Neural cell (in vitro differentiated cells): Measurements from ENCODE around the gene EFCAB6. TPM values are rescaled to one million over a fixed set of nuclear protein-coding genes. Genes with fewer than 3 reads are reported as not detected.

Source experiments
- H2AFZ ChIP-seq: fragments of 200-600, 300-800 bp; sonication (generic), shearing (Covaris generic); 2 replicates; pipeline ENCODE4 v1.6.0; 2014; ENCODE audit warnings: low read depth, mild to moderate bottlenecking, antibody characterized with exemption, low read length, moderate library complexity
- H3F3A ChIP-seq: fragments of 200-600 bp; shearing (Covaris generic); 2 replicates; pipeline ENCODE4 v1.6.1; 2016; ENCODE audit warnings: mild to moderate bottlenecking, moderate library complexity, mixed read lengths, antibody characterized with exemption, low read length; ENCODE audit not compliant: insufficient read depth, poor library complexity, severe bottlenecking
- H3K27ac ChIP-seq: fragments of 200-600, 300-800 bp; sonication (generic), shearing (Covaris generic); 2 replicates; pipeline ENCODE4 v1.5.1; 2014; ENCODE audit warnings: mild to moderate bottlenecking, low read length, moderate library complexity
- H3K27me3 ChIP-seq: fragments of 300-800, 200-600 bp; sonication (generic), shearing (Covaris generic); 2 replicates; pipeline ENCODE4 v1.6.0; 2014; ENCODE audit warnings: mild to moderate bottlenecking, low read depth, low read length, moderate library complexity; ENCODE audit not compliant: insufficient read depth
- H3K36me3 ChIP-seq: fragments of 300-800, 200-600 bp; sonication (generic), shearing (Covaris generic); 2 replicates; pipeline ENCODE4 v1.5.1; 2014; ENCODE audit warnings: mild to moderate bottlenecking, antibody characterized with exemption, low read length, moderate library complexity; ENCODE audit not compliant: insufficient read depth
- H3K4me2 ChIP-seq: fragments of 300-800, 200-600 bp; sonication (generic), shearing (Covaris generic); 2 replicates; pipeline ENCODE4 v1.6.0; 2014; ENCODE audit warnings: mild to moderate bottlenecking, low read length
- H3K4me3 ChIP-seq: fragments of 300-800, 200-600 bp; sonication (generic), shearing (Covaris generic); 2 replicates; pipeline ENCODE4 v1.5.1; 2014; ENCODE audit warnings: mild to moderate bottlenecking, low read length, moderate library complexity
- H3K79me2 ChIP-seq: fragments of 200-600 bp; shearing (Covaris generic); replicated peaks from 2 replicates; pipeline ENCODE4 v1.6.0; 2014; ENCODE audit warnings: mild to moderate bottlenecking, low read length, moderate library complexity; ENCODE audit not compliant: insufficient read depth
- H3K9ac ChIP-seq: fragments of 300-800, 200-600 bp; sonication (generic), shearing (Covaris generic); 2 replicates; pipeline ENCODE4 v1.6.1; 2016; ENCODE audit warnings: mild to moderate bottlenecking, low read length, mixed read lengths
- H3K9me2 ChIP-seq: fragments of 200-600 bp; shearing (Covaris generic); 2 replicates; pipeline ENCODE4 v1.6.1; 2016; ENCODE audit warnings: mild to moderate bottlenecking, low read length, mixed read lengths; ENCODE audit not compliant: insufficient read depth
- H3K9me3 ChIP-seq: fragments of 200-600, 300-800 bp; sonication (generic), shearing (Covaris generic); 2 replicates; pipeline ENCODE4 v1.6.1; 2016; ENCODE audit warnings: mild to moderate bottlenecking, mixed run types, low read length, moderate library complexity, mixed read lengths
- H4K20me1 ChIP-seq: fragments of 200-600 bp; shearing (Covaris generic); 2 replicates; pipeline ENCODE4 v1.6.1; 2016; ENCODE audit warnings: mild to moderate bottlenecking, mixed run types; ENCODE audit not compliant: insufficient read depth
- EP300 ChIP-seq: fragments of 450-650 bp; conservative IDR thresholded peaks from 2 replicates; pipeline ENCODE4 v1.6.1; 2014; ENCODE audit warnings: antibody characterized with exemption, mild to moderate bottlenecking, moderate library complexity; ENCODE audit not compliant: poor library complexity, severe bottlenecking
- EZH2 ChIP-seq: fragments of 200-600, 300-800 bp; shearing (Covaris generic), sonication (generic); IDR thresholded peaks from 2 replicates; pipeline ENCODE4 v1.6.1; 2014; ENCODE audit warnings: antibody characterized with exemption, low read length, borderline replicate concordance, mild to moderate bottlenecking; ENCODE audit not compliant: insufficient read depth, poor library complexity, severe bottlenecking
- MXI1 ChIP-seq: fragments of 450-650 bp; conservative IDR thresholded peaks from 2 replicates; pipeline ENCODE4 v1.6.1; 2014; ENCODE audit warnings: antibody characterized with exemption, mild to moderate bottlenecking; ENCODE audit not compliant: poor library complexity, severe bottlenecking
- POLR2AphosphoS5 ChIP-seq: IDR thresholded peaks from 2 replicates; pipeline ENCODE4 v1.6.1; 2012
- RAD21 ChIP-seq: fragments of 450-650 bp; conservative IDR thresholded peaks from 2 replicates; pipeline ENCODE4 v1.6.1; 2014; ENCODE audit warnings: antibody characterized with exemption, mild to moderate bottlenecking, moderate library complexity
- SMC3 ChIP-seq: fragments of 450-650 bp; conservative IDR thresholded peaks from 2 replicates; pipeline ENCODE4 v1.6.1; 2014; ENCODE audit warnings: antibody characterized with exemption, mild to moderate bottlenecking, moderate library complexity; ENCODE audit not compliant: poor library complexity
- TAF1 ChIP-seq: IDR thresholded peaks from 2 replicates; pipeline ENCODE4 v1.6.1; 2012; ENCODE audit warnings: low read depth
- polyA plus RNA-seq: library from polyadenylated mRNA; depleted of rRNA; stranded (reverse); fragments of >200 nt; gene quantifications from 2 replicates; pipeline ENCODE4 v1.2.3, GENCODE V29; 2014
- TF ChIP-seq, protein P1 (sequence below): fragments of 450-650 bp; IDR thresholded peaks from 2 replicates; pipeline ENCODE4 v1.5.1; 2014; ENCODE audit warnings: antibody characterized with exemption, mild to moderate bottlenecking, moderate library complexity; ENCODE audit not compliant: poor library complexity, severe bottlenecking
- TF ChIP-seq, protein P2 (sequence below): IDR thresholded peaks from 2 replicates; pipeline ENCODE4 v1.6.1; 2012; ENCODE audit warnings: borderline replicate concordance

Gene EFCAB6
- polyA plus RNA-seq, 1 donor from 2014 or later, result 1.4 TPM

DNA sequence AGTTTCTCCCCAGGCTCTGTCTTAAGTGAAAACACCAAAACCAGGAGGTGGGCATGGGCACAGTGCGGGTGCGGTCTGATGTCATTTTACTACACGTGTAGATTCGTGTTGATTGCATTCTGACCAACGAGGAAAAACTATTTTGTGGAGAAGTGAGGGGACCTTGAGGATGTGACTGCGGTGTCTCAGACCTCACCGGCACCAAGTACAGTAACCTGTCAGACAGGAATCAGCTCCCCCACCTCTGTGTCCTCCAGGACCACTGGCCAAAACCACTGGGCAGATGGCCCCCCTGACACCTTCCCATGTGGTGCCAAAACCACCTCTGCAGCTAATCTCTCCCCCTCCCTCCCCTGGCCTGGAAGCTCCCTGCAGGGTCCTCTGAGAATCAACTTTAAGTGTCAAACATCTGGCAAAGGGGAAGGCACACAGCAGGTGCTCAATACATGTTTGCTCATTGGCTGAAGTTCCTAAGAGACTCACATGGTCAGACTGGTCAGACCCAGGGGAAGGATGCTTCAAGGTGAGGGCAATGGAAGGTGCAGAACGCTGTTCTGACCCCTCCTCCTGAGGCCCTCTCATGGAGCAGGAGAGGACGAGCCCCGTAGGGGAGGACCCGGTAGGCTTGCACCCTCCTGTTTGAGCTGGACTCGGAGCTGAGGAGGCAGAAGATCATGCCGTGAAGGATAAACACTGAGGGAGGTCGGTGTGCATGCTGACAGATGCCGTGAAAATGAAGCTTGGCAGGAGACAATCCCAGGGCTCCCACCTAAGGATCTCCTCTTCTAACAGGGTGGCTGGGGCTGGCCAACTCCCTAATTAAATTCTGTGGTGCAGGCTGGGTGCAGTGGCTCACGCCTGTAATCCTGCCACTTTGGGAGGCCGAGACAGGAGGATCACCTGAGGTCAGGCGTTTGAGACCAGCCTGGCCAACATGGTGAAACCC is 270.4 kb downstream of the EFCAB6 start:
- H3K27ac ChIP-seq, result no peak overlapping the region
- H3K9me3 ChIP-seq, result peaks cover 3% of the 10 kb centered on the region
- TF ChIP-seq TAF1, result no peak
- TF ChIP-seq, protein P1, sequence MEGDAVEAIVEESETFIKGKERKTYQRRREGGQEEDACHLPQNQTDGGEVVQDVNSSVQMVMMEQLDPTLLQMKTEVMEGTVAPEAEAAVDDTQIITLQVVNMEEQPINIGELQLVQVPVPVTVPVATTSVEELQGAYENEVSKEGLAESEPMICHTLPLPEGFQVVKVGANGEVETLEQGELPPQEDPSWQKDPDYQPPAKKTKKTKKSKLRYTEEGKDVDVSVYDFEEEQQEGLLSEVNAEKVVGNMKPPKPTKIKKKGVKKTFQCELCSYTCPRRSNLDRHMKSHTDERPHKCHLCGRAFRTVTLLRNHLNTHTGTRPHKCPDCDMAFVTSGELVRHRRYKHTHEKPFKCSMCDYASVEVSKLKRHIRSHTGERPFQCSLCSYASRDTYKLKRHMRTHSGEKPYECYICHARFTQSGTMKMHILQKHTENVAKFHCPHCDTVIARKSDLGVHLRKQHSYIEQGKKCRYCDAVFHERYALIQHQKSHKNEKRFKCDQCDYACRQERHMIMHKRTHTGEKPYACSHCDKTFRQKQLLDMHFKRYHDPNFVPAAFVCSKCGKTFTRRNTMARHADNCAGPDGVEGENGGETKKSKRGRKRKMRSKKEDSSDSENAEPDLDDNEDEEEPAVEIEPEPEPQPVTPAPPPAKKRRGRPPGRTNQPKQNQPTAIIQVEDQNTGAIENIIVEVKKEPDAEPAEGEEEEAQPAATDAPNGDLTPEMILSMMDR, result no peak
- no peak for TF ChIP-seq EP300
- TF ChIP-seq, protein P2, sequence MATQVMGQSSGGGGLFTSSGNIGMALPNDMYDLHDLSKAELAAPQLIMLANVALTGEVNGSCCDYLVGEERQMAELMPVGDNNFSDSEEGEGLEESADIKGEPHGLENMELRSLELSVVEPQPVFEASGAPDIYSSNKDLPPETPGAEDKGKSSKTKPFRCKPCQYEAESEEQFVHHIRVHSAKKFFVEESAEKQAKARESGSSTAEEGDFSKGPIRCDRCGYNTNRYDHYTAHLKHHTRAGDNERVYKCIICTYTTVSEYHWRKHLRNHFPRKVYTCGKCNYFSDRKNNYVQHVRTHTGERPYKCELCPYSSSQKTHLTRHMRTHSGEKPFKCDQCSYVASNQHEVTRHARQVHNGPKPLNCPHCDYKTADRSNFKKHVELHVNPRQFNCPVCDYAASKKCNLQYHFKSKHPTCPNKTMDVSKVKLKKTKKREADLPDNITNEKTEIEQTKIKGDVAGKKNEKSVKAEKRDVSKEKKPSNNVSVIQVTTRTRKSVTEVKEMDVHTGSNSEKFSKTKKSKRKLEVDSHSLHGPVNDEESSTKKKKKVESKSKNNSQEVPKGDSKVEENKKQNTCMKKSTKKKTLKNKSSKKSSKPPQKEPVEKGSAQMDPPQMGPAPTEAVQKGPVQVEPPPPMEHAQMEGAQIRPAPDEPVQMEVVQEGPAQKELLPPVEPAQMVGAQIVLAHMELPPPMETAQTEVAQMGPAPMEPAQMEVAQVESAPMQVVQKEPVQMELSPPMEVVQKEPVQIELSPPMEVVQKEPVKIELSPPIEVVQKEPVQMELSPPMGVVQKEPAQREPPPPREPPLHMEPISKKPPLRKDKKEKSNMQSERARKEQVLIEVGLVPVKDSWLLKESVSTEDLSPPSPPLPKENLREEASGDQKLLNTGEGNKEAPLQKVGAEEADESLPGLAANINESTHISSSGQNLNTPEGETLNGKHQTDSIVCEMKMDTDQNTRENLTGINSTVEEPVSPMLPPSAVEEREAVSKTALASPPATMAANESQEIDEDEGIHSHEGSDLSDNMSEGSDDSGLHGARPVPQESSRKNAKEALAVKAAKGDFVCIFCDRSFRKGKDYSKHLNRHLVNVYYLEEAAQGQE, result no peak
- TF ChIP-seq EZH2, result no peak
- TF ChIP-seq SMC3, result no peak
- no peak for TF ChIP-seq RAD21
- no peak for TF ChIP-seq MXI1
- no peak for TF ChIP-seq POLR2AphosphoS5
- no peaks in the 10 kb centered on the region for H4K20me1 ChIP-seq
- H3K4me2 ChIP-seq, result no peak overlapping the region
- H3K36me3 ChIP-seq, result no peaks in the 10 kb centered on the region
- no peak overlapping the region for H2AFZ ChIP-seq
- H3K9me2 ChIP-seq, result no peaks in the 10 kb centered on the region
- H3F3A ChIP-seq, result no peaks in the 10 kb centered on the region
- no peaks in the 10 kb centered on the region for H3K27me3 ChIP-seq
- no peak overlapping the region for H3K4me3 ChIP-seq
- H3K79me2 ChIP-seq, result no peaks in the 10 kb centered on the region
- no peak overlapping the region for H3K9ac ChIP-seq

DNA sequence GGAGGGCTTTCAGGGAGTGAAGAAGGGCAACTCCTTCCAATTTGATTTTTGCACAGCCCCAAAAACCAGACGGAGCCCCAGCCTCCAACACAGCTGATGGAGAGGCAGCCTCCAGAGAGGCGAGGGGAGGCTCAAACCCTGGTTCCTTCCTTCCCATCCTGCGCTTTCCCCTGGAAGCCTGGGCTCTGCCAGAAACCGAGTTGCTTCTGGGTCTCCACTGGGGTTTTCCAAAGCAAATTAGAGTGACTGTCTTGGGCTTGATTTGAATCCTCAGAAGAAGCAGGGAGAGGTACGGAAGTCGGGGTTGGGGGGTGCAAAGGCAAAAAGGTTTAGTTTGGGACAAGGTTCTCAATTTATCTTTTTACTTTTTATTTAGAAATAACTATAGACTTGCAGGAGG is 271.1 kb downstream of the EFCAB6 start:
- no peaks in the 10 kb centered on the region for H3K27me3 ChIP-seq
- H3K4me2 ChIP-seq, result no peak overlapping the region
- H3K9ac ChIP-seq, result no peak overlapping the region
- H2AFZ ChIP-seq, result no peak overlapping the region
- H3F3A ChIP-seq, result no peaks in the 10 kb centered on the region
- H4K20me1 ChIP-seq, result no peaks in the 10 kb centered on the region
- no peaks in the 10 kb centered on the region for H3K36me3 ChIP-seq
- H3K79me2 ChIP-seq, result no peaks in the 10 kb centered on the region
- no peak overlapping the region for H3K27ac ChIP-seq
- no peak overlapping the region for H3K4me3 ChIP-seq
- TF ChIP-seq TAF1 (no peak), MXI1 (no peak), POLR2AphosphoS5 (no peak), SMC3 (no peak), EP300 (no peak), RAD21 (no peak), EZH2 (no peak)
- TF ChIP-seq, protein P1, result no peak
- TF ChIP-seq, protein P2, result no peak
- no peaks in the 10 kb centered on the region for H3K9me2 ChIP-seq
- peaks cover 4% of the 10 kb centered on the region for H3K9me3 ChIP-seq
